GM23248 (cell line): Measurements from ENCODE around the gene CLEC7A. TPM values are rescaled to one million over a fixed set of nuclear protein-coding genes. Genes with fewer than 3 reads are reported as not detected.
A peak's percentile ranks its signal among the peaks of the same experiment; 100 is the strongest.

Source experiments
- DNase-seq: peaks from one replicate; pipeline ENCODE4 v3.0.0-alpha.2; 2015
- H2AFZ ChIP-seq: fragments of 200-600 bp; sonication (generic); 2 replicates; pipeline ENCODE4 v1.6.1; 2016; ENCODE audit warnings: antibody characterized with exemption
- H3F3A ChIP-seq: fragments of 200-600 bp; sonication (generic); 2 replicates; pipeline ENCODE4 v1.6.1; 2016; ENCODE audit warnings: mild to moderate bottlenecking, antibody characterized with exemption, mixed run types; ENCODE audit not compliant: insufficient read depth
- H3K27ac ChIP-seq: fragments of 200-600 bp; sonication (generic); 2 replicates; pipeline ENCODE4 v1.5.1; 2016; ENCODE audit warnings: mild to moderate bottlenecking
- H3K27me3 ChIP-seq: fragments of 200-600 bp; sonication (generic); replicated peaks from 2 replicates; pipeline ENCODE4 v1.6.1; 2016; ENCODE audit warnings: mild to moderate bottlenecking; ENCODE audit not compliant: insufficient read depth
- H3K36me3 ChIP-seq: fragments of 200-600 bp; sonication (generic); 2 replicates; pipeline ENCODE4 v1.6.1; 2016; ENCODE audit warnings: low read depth, mild to moderate bottlenecking
- H3K4me1 ChIP-seq: fragments of 200-600 bp; sonication (generic); 2 replicates; pipeline ENCODE4 v1.6.1; 2016; ENCODE audit warnings: mild to moderate bottlenecking; ENCODE audit not compliant: insufficient read depth
- H3K4me2 ChIP-seq: fragments of 200-600 bp; sonication (generic); one replicate; pipeline ENCODE4 v1.6.1; 2016; ENCODE audit warnings: mild to moderate bottlenecking; ENCODE audit not compliant: unreplicated experiment
- H3K4me3 ChIP-seq: fragments of 200-600 bp; sonication (generic); 2 replicates; pipeline ENCODE4 v1.5.1; 2016; ENCODE audit warnings: mild to moderate bottlenecking
- H3K79me2 ChIP-seq: fragments of 200-600 bp; sonication (generic); 2 replicates; pipeline ENCODE4 v1.6.1; 2016; ENCODE audit warnings: mild to moderate bottlenecking; ENCODE audit not compliant: insufficient read depth
- H3K9ac ChIP-seq: fragments of 200-600 bp; sonication (generic); 2 replicates; pipeline ENCODE4 v1.6.1; 2016; ENCODE audit warnings: mild to moderate bottlenecking
- H3K9me2 ChIP-seq: fragments of 200-600 bp; sonication (generic); 2 replicates; pipeline ENCODE4 v1.6.1; 2016; ENCODE audit warnings: mixed run types, mild to moderate bottlenecking, moderate library complexity; ENCODE audit not compliant: insufficient read depth
- H3K9me3 ChIP-seq: fragments of 200-600 bp; sonication (generic); one replicate; pipeline ENCODE4 v1.6.1; 2017; ENCODE audit warnings: low read depth
- H4K20me1 ChIP-seq: fragments of 200-600 bp; sonication (generic); 2 replicates; pipeline ENCODE4 v1.6.0; 2016; ENCODE audit not compliant: insufficient read depth
- EZH2 ChIP-seq: fragments of 200-600 bp; sonication (generic); IDR thresholded peaks from 2 replicates; pipeline ENCODE4 v1.6.1; 2018; ENCODE audit warnings: antibody characterized with exemption, mild to moderate bottlenecking; ENCODE audit not compliant: insufficient read depth, poor library complexity, severe bottlenecking
- EZH2phosphoT487 ChIP-seq: fragments of 200-600 bp; sonication (generic); IDR thresholded peaks from 2 replicates; pipeline ENCODE4 v1.6.1; 2018; ENCODE audit warnings: antibody characterized with exemption, moderate library complexity, mild to moderate bottlenecking, low read depth; ENCODE audit not compliant: insufficient read depth
- WGBS, 2 experiments: methylation state at CpG; one replicate each; pipeline ENCODE4 v1.1.6; 2015 to 2017; ENCODE audit warnings: low lambda C conversion rate in 2 of 2, low coverage in 1 of 2; ENCODE audit errors: missing lambda C conversion rate in 2 of 2; 5-methylcytosine and 5-hydroxymethylcytosine counted together
- in situ Hi-C: fragments of 300-500 bp; cut with MboI; formaldehyde crosslinking; loops from 2 replicates; pipeline ENCODE4 v1.15.0; 2020
- polyA plus RNA-seq: library from polyadenylated mRNA; unstranded; fragments of >200 nt; fragmentation: Nextera tagmentation; extraction: Ambion mirVana; gene quantifications from 2 replicates; pipeline ENCODE4 v1.2.1, GENCODE V29; 2016
- total RNA-seq: library from RNA; depleted of rRNA; stranded (reverse); fragments of >200 nt; shearing (Covaris generic); gene quantifications from 2 replicates; pipeline ENCODE4 v1.2.3, GENCODE V29; 2014

Gene CLEC7A
- total and polyA plus RNA-seq, 2 experiments from 2014 or later: not detected

GRCh38 chr12:10159280-10159679, 29.3 kb upstream of the CLEC7A start:
- Histone ChIP-seq H3K79me2 (no peaks in the 10 kb centered on the region), H3K4me2 (no peak overlapping the region), H2AFZ (no peak overlapping the region), H4K20me1 (no peaks in the 10 kb centered on the region), H3K36me3 (no peaks in the 10 kb centered on the region), H3K9me2 (no peaks in the 10 kb centered on the region), H3K4me1 (no peaks in the 10 kb centered on the region), H3F3A (0 out of 2 replicates have a peak, but pooled peaks cover 8% of the 10 kb centered on the region), H3K27me3 (no peaks in the 10 kb centered on the region), H3K9me3 (no peaks in the 10 kb centered on the region), H3K9ac (no peak overlapping the region), H3K4me3 (no peak overlapping the region), H3K27ac (no peak overlapping the region)
- no peak for TF ChIP-seq EZH2
- TF ChIP-seq EZH2phosphoT487: no peak
- 59 to 73% methylated on average over 3 of the region's 3 CpGs for WGBS, 2 experiments
- in situ Hi-C loops: no loop called here
- no peak for DNase-seq

- Histone ChIP-seq H3K27ac (no peak overlapping the region), H3K36me3 (no peaks in the 10 kb centered on the region), H3K27me3 (no peaks in the 10 kb centered on the region), H4K20me1 (no peaks in the 10 kb centered on the region), H3K4me2 (no peak overlapping the region), H3K4me1 (no peaks in the 10 kb centered on the region), H3K4me3 (no peak overlapping the region), H3F3A (0 out of 2 replicates have a peak, but pooled peaks cover 8% of the 10 kb centered on the region), H3K9me3 (no peaks in the 10 kb centered on the region), H3K79me2 (no peaks in the 10 kb centered on the region), H3K9ac (no peak overlapping the region), H3K9me2 (no peaks in the 10 kb centered on the region), H2AFZ (no peak overlapping the region)
- no peak for DNase-seq
- TF ChIP-seq EZH2: no peak
- TF ChIP-seq EZH2phosphoT487: no peak
- 71 to 76% methylated on average over 2 of the region's 2 CpGs for WGBS, 2 experiments
- in situ Hi-C loops: no loop called here
These were observed 28.4 kb upstream of the CLEC7A start for GRCh38 chr12:10158406-10158805.

- Histone ChIP-seq H3K4me3 (no peak overlapping the region), H2AFZ (no peak overlapping the region), H4K20me1 (no peaks in the 10 kb centered on the region), H3K9ac (no peak overlapping the region), H3K4me1 (no peaks in the 10 kb centered on the region; the same call in 1 of the 2 replicates), H3K9me3 (no peaks in the 10 kb centered on the region), H3K9me2 (no peaks in the 10 kb centered on the region), H3K36me3 (no peaks in the 10 kb centered on the region), H3K27me3 (no peaks in the 10 kb centered on the region), H3K4me2 (no peak overlapping the region), H3K79me2 (no peaks in the 10 kb centered on the region), H3K27ac (no peak overlapping the region), H3F3A (0 out of 2 replicates have a peak, but pooled peaks cover 8% of the 10 kb centered on the region)
- in situ Hi-C loops: no loop called here
- no peak for TF ChIP-seq EZH2
- no peak for TF ChIP-seq EZH2phosphoT487
- whole genome bisulfite sequencing, 2 experiments: 66 to 68% methylated on average over 3 of the region's 3 CpGs
- DNase-seq: no peak
These were observed 26.0 kb upstream of the CLEC7A start for GRCh38 chr12:10155966-10156365.

GRCh38 chr12:10154145-10154496, 24.1 kb upstream of the CLEC7A start:
- no peaks in the 10 kb centered on the region for H4K20me1 ChIP-seq
- H3K79me2 ChIP-seq: no peaks in the 10 kb centered on the region
- H3K9me2 ChIP-seq: no peaks in the 10 kb centered on the region
- H3F3A ChIP-seq: 0 out of 2 replicates have a peak, but pooled peaks cover 8% of the 10 kb centered on the region
- no peaks in the 10 kb centered on the region; the same call in 1 of the 2 replicates for H3K4me1 ChIP-seq
- no peak overlapping the region for H3K9ac ChIP-seq
- peak overlapping the region; percentile 94 for H3K4me2 ChIP-seq
- no peak for DNase-seq
- whole genome bisulfite sequencing, 2 experiments: 54 to 62% methylated on average over 6 of the region's 6 CpGs
- H3K36me3 ChIP-seq: no peaks in the 10 kb centered on the region
- H3K27me3 ChIP-seq: no peaks in the 10 kb centered on the region
- no peak overlapping the region for H3K27ac ChIP-seq
- H2AFZ ChIP-seq: peak overlapping the region; percentile 91
- no peaks in the 10 kb centered on the region for H3K9me3 ChIP-seq
- in situ Hi-C loops: no loop called here
- TF ChIP-seq EZH2phosphoT487: no peak
- no peak for TF ChIP-seq EZH2
- peak overlapping the region; percentile 72 for H3K4me3 ChIP-seq
